ENCODE measurements around the gene SLC9A9.

The SLC9A9 gene

GRCh38 chr3:143769616-143770015 is 78.7 kb downstream of the SLC9A9 start:
- DNase-seq (ENCODE audit: low read depth in 1 of 2, low spot score in 1 of 2) = no peak

DNA sequence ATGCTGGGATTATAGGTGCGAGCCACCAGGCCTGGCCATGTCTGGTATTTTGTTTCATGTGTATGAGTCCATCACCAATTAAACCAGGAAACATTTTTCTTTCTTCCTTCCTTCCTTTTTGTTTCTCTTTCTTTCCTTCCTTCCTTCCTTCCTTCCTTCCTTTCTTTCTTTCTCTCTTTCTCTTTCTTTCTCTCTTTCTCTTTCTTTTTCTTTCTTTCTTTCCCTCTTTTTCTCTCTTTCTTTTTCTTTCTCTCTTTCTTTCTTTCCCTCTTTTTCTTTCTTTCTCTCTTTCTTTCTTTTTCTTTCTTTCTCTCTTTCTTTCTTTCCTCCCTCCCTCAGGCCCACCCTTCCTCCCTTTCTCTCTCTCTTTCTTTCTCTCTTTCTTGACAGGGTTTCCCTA is 83.4 kb downstream of the SLC9A9 start:
- no peak for TF ChIP-seq SPI1 (IDR thresholded peaks at IDR 0.05; ENCODE audit: borderline replicate concordance, low read depth)
- TF ChIP-seq CTCF (IDR thresholded peaks at IDR 0.05; ENCODE audit: insufficient read depth, low read length) = no peak
- TF ChIP-seq REST (IDR thresholded peaks at IDR 0.05; ENCODE audit: insufficient replicate concordance, low read depth) = no peak
- TF ChIP-seq POLR2AphosphoS5 (IDR thresholded peaks at IDR 0.05; ENCODE audit: low read depth) = no peak
- TF ChIP-seq GABPA (IDR thresholded peaks at IDR 0.05; ENCODE audit: low read depth) = no peak
- no peak overlapping the region for H3K27ac ChIP-seq (replicated peaks)
- H3K27me3 ChIP-seq (ENCODE audit: insufficient read depth, poor library complexity, severe bottlenecking) = no peaks in the 10 kb centered on the region
- H3K4me3 ChIP-seq (replicated peaks; ENCODE audit: insufficient read depth, low read length) = no peak overlapping the region
- no peak for DNase-seq (ENCODE audit: low read depth in 1 of 2, low spot score in 1 of 2)

More at GRCh38 chr3:143769616-143770015, 78.7 kb downstream of the SLC9A9 start:
- H3K27ac ChIP-seq (replicated peaks) = no peak overlapping the region
- no peak overlapping the region for H3K4me3 ChIP-seq (replicated peaks; ENCODE audit: insufficient read depth, low read length)
- H3K27me3 ChIP-seq (ENCODE audit: insufficient read depth, poor library complexity, severe bottlenecking) = no peaks in the 10 kb centered on the region
- TF ChIP-seq POLR2AphosphoS5 (IDR thresholded peaks at IDR 0.05; ENCODE audit: low read depth) (no peak), SPI1 (IDR thresholded peaks at IDR 0.05; ENCODE audit: borderline replicate concordance, low read depth) (no peak), CTCF (IDR thresholded peaks at IDR 0.05; ENCODE audit: insufficient read depth, low read length) (no peak), GABPA (IDR thresholded peaks at IDR 0.05; ENCODE audit: low read depth) (no peak), REST (IDR thresholded peaks at IDR 0.05; ENCODE audit: insufficient replicate concordance, low read depth) (no peak)

DNA sequence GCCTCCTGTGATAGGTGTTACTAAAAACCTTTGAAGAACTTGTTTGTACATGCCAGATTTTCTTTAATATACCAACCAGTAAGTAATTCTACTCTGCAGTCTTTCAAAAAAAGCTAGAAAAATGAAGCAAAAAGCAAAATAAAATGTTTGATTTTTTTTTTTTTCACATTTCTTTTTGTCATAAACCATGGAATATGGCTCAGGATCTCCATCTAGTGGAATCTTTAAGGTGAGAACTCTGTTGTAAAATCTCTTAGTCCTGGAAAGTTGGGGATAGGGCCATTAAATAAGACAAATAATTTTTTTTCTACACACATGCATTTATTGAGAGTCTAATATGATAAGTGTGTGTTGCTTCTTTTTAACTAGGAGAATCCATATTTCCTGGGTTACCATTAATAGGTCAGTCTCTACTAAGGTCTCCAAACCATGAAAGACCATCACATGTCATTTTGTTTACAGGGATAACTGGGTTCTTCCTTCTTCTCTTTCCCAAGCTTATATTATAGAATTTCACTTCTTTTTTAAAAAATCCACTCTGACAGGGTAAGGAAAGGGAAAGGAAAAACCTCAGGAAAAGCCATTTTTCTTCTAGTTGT is 84.6 kb downstream of the SLC9A9 start:
- Histone ChIP-seq H3K27me3 (ENCODE audit: insufficient read depth, poor library complexity, severe bottlenecking) (no peaks in the 10 kb centered on the region), H3K27ac (replicated peaks) (no peak overlapping the region), H3K4me3 (replicated peaks; ENCODE audit: insufficient read depth, low read length) (no peak overlapping the region)
- no peak for TF ChIP-seq SPI1 (IDR thresholded peaks at IDR 0.05; ENCODE audit: borderline replicate concordance, low read depth)
- DNase-seq (ENCODE audit: low read depth in 1 of 2, low spot score in 1 of 2) = no peak

- no peaks in the 10 kb centered on the region for H3K27me3 ChIP-seq (ENCODE audit: insufficient read depth, poor library complexity, severe bottlenecking)
- no peak overlapping the region for H3K27ac ChIP-seq (replicated peaks)
- H3K4me3 ChIP-seq (replicated peaks; ENCODE audit: insufficient read depth, low read length) = no peak overlapping the region
- TF ChIP-seq SPI1 (IDR thresholded peaks at IDR 0.05; ENCODE audit: borderline replicate concordance, low read depth) = no peak
- TF ChIP-seq CTCF (IDR thresholded peaks at IDR 0.05; ENCODE audit: insufficient read depth, low read length) = no peak
- TF ChIP-seq POLR2AphosphoS5 (IDR thresholded peaks at IDR 0.05; ENCODE audit: low read depth) = no peak
- no peak for TF ChIP-seq REST (IDR thresholded peaks at IDR 0.05; ENCODE audit: insufficient replicate concordance, low read depth)
- no peak for TF ChIP-seq GABPA (IDR thresholded peaks at IDR 0.05; ENCODE audit: low read depth)
- DNase-seq (ENCODE audit: low read depth in 1 of 2, low spot score in 1 of 2) = no peak
Measured at GRCh38 chr3:143757691-143758090, 90.6 kb downstream of the SLC9A9 start.

All from HL-60 (cell line).